GM12873 (cell line): Measurements from ENCODE around the gene SPTSSA.

Source experiments
- CTCF ChIP-seq: IDR thresholded peaks from 2 replicates; pipeline ENCODE4 v1.5.1; 2012; ENCODE audit warnings: low read depth, mild to moderate bottlenecking, moderate library complexity, low read length, control low read depth; ENCODE audit not compliant: insufficient read depth; ENCODE audit errors: missing control alignments

Gene SPTSSA

GRCh38 chr14:34496679-34497513, 34.9 kb upstream of the SPTSSA start:
- no peak for TF ChIP-seq CTCF

- no peak for TF ChIP-seq CTCF
These were observed 34.1 kb upstream of the SPTSSA start for GRCh38 chr14:34496007-34496678.

- TF ChIP-seq CTCF: no peak
These were observed 27.3 kb upstream of the SPTSSA start for GRCh38 chr14:34489324-34489723.

- no peak for TF ChIP-seq CTCF
These were observed 26.5 kb upstream of the SPTSSA start for GRCh38 chr14:34488528-34488927.

GRCh38 chr14:34484726-34485125, 22.7 kb upstream of the SPTSSA start:
- no peak for TF ChIP-seq CTCF

- no peak for TF ChIP-seq CTCF
These were observed 20.4 kb upstream of the SPTSSA start for GRCh38 chr14:34482463-34482862.

- no peak for TF ChIP-seq CTCF
These were observed 17.7 kb upstream of the SPTSSA start for GRCh38 chr14:34479694-34480093.
